HepG2 (cell line): ENCODE data around the gene SLC2A4. TPM values are rescaled to one million over a fixed set of nuclear protein-coding genes. Genes with fewer than 3 reads are reported as not detected.

ENCODE experiments used
- ARID2 ChIP-seq: sonication (generic); formaldehyde crosslinking; IDR thresholded peaks from 2 replicates; pipeline ENCODE4 v1.8.1; 2022; ENCODE audit warnings: mild to moderate bottlenecking, missing genetic modification reagents, borderline replicate concordance
- BORCS8-MEF2B ChIP-seq: sonication (generic); formaldehyde crosslinking; IDR thresholded peaks from 2 replicates; pipeline ENCODE4 v1.8.0; 2022; ENCODE audit warnings: mild to moderate bottlenecking, missing genetic modification reagents
- DRAP1 ChIP-seq: IDR thresholded peaks from 2 replicates; pipeline ENCODE4 v1.6.1; 2016; ENCODE audit warnings: missing genetic modification reagents, missing compliant biosample characterization
- ETV6 ChIP-seq: sonication (generic); formaldehyde crosslinking; conservative IDR thresholded peaks from 2 replicates; pipeline ENCODE4 v1.4.0; 2020; ENCODE audit warnings: missing genetic modification reagents
- FOSL1 ChIP-seq: sonication (generic); formaldehyde crosslinking; IDR thresholded peaks from 2 replicates; pipeline ENCODE4 v1.9.0; 2021; ENCODE audit warnings: missing genetic modification reagents, borderline replicate concordance
- FOXA3 ChIP-seq: IDR thresholded peaks from 2 replicates; pipeline ENCODE4 v1.6.1; 2016; ENCODE audit warnings: missing genetic modification reagents, missing compliant biosample characterization
- GTF2F1 ChIP-seq: fragments of 150-350 bp; IDR thresholded peaks from 2 replicates; pipeline ENCODE4 v1.6.1; 2014; ENCODE audit warnings: low read length
- IKZF4 ChIP-seq: sonication (generic); formaldehyde crosslinking; IDR thresholded peaks from 2 replicates; pipeline ENCODE4 v1.5.1; 2020; ENCODE audit warnings: borderline replicate concordance, mild to moderate bottlenecking, low read depth, missing genetic modification reagents; ENCODE audit errors: not compliant biosample characterization
- ISX ChIP-seq: sonication (generic); formaldehyde crosslinking; conservative IDR thresholded peaks from 2 replicates; pipeline ENCODE4 v1.5.0; 2020; ENCODE audit warnings: missing genetic modification reagents
- JUN ChIP-seq: sonication (generic); formaldehyde crosslinking; IDR thresholded peaks from 2 replicates; pipeline ENCODE4 v1.4.0; 2020; ENCODE audit warnings: mild to moderate bottlenecking, missing genetic modification reagents
- KDM6A ChIP-seq: IDR thresholded peaks from 2 replicates; pipeline ENCODE4 v1.6.1; 2016; ENCODE audit warnings: low read depth
- NRL ChIP-seq: sonication (generic); formaldehyde crosslinking; IDR thresholded peaks from 2 replicates; pipeline ENCODE4 v1.5.0; 2020; ENCODE audit warnings: missing genetic modification reagents, mild to moderate bottlenecking, moderate library complexity, borderline replicate concordance
- SPEN ChIP-seq: sonication (generic); formaldehyde crosslinking; IDR thresholded peaks from 2 replicates; pipeline ENCODE4 v1.5.1; 2020; ENCODE audit warnings: low read depth, mild to moderate bottlenecking, missing genetic modification reagents
- STAT5B ChIP-seq: sonication (generic); formaldehyde crosslinking; IDR thresholded peaks from 2 replicates; pipeline ENCODE4 v1.4.0; 2020; ENCODE audit warnings: missing genetic modification reagents
- ZFP82 ChIP-seq: sonication (generic); formaldehyde crosslinking; IDR thresholded peaks from 2 replicates; pipeline ENCODE4 v1.5.1; 2020; ENCODE audit warnings: mild to moderate bottlenecking, missing genetic modification reagents, borderline replicate concordance
- ZNF225 ChIP-seq: sonication (generic); formaldehyde crosslinking; IDR thresholded peaks from 2 replicates; pipeline ENCODE4 v1.4.0; 2020; ENCODE audit warnings: mild to moderate bottlenecking, missing genetic modification reagents
- ZNF232 ChIP-seq: sonication (generic); formaldehyde crosslinking; IDR thresholded peaks from 2 replicates; pipeline ENCODE4 v1.4.0; 2020; ENCODE audit warnings: missing genetic modification reagents, borderline replicate concordance
- ZNF709 ChIP-seq: sonication (generic); formaldehyde crosslinking; IDR thresholded peaks from 2 replicates; pipeline ENCODE4 v1.5.0; 2020; ENCODE audit warnings: mild to moderate bottlenecking, missing genetic modification reagents
- ZNF773 ChIP-seq: sonication (generic); formaldehyde crosslinking; IDR thresholded peaks from 2 replicates; pipeline ENCODE4 v1.4.0; 2020; ENCODE audit warnings: missing genetic modification reagents, borderline replicate concordance
- polyA plus RNA-seq, 8 experiments: library from polyadenylated mRNA; depleted of rRNA in 3 of 8; stranded (reverse) in 7 of 8; unstranded in 1 of 8; fragments of >200 nt; fragmentation: Illumina TruSeq in 4 of 8; extraction: Trizol in 4 of 8; gene quantifications; 2 replicates each; pipeline versions ENCODE4 v1.2.1 to v1.2.3, GENCODE V29; 2011 to 2016; ENCODE audit warnings: low read depth in 4 of 8, missing spikeins in 1 of 8, mixed read lengths in 1 of 8; ENCODE audit not compliant: insufficient read depth in 1 of 8
- total RNA-seq, 5 experiments: library from RNA; depleted of rRNA; stranded (reverse); fragments of >200 nt; fragmentation: Illumina TruSeq; extraction: Trizol; gene quantifications; 2 replicates each; pipeline ENCODE4 v1.2.3, GENCODE V29; 2016; ENCODE audit warnings: low read depth in 1 of 5
- TF ChIP-seq, protein P1 (sequence below): sonication (generic); formaldehyde crosslinking; IDR thresholded peaks from 2 replicates; pipeline ENCODE4 v1.4.0; 2020; ENCODE audit warnings: missing genetic modification reagents, borderline replicate concordance

The SLC2A4 gene
- total and polyA plus RNA-seq, 2 of the 13 experiments (the other 11 are each of a cell fraction or from before 2014, with no cell fraction given), result 4.9 to 5.8 TPM

DNA sequence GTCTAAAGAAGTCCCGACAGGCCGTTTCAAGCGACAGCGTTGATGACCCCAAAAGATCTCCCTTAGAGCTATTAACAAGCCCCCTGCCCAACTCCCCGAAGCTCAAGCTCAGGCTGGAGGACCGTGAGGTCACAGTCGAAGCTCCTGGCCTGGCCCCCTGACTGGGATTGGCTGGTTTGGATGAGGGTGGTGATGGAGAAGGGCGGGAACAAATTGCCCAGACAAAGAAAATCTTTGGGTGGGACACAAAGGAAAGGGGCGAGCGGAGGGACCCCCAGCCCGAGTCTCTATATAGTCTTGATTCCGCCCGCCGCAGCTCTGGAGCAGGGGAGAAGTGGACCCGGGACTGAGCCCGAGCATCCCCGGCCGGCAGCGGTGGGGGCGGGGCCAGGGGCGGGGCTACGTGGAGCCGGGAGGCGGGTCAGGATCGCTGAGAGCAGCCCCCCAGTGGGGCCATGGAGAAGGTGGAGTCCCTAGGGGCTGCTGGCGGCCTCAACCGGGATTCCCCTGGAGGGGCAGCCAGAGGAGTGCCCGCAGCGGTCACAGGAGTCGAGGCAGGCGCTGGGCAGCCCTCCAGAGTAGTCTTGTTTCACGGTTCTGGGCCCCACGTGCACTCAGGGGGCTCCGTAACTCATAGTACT, 48.6 kb downstream of the SLC2A4 start (continued):
- TF ChIP-seq ARID2 (CRISPR knock-in tag) (peak; percentile 68; the same call in 1 of the 2 replicates), ZFP82 (CRISPR knock-in tag) (no peak), ISX (no peak), ZNF773 (CRISPR knock-in tag) (no peak), FOXA3 (no peak), JUN (CRISPR knock-in tag) (no peak), FOSL1 (CRISPR knock-in tag) (no peak), ZNF709 (peak; percentile 46; the same call in 1 of the 2 replicates), NRL (CRISPR knock-in tag) (no peak), DRAP1 (CRISPR knock-in tag) (no peak), KDM6A (CRISPR knock-in tag) (no peak), BORCS8-MEF2B (0 out of 2 replicates have a peak, but pooled peaks have one; percentile 9), IKZF4 (no peak), GTF2F1 (no peak), ZNF232 (CRISPR knock-in tag) (0 out of 2 replicates have a peak, but pooled peaks have one; percentile 7), STAT5B (CRISPR knock-in tag) (no peak), ZNF225 (CRISPR knock-in tag) (no peak), ETV6 (CRISPR knock-in tag) (no peak), SPEN (CRISPR knock-in tag) (no peak)
- TF ChIP-seq, protein P1, sequence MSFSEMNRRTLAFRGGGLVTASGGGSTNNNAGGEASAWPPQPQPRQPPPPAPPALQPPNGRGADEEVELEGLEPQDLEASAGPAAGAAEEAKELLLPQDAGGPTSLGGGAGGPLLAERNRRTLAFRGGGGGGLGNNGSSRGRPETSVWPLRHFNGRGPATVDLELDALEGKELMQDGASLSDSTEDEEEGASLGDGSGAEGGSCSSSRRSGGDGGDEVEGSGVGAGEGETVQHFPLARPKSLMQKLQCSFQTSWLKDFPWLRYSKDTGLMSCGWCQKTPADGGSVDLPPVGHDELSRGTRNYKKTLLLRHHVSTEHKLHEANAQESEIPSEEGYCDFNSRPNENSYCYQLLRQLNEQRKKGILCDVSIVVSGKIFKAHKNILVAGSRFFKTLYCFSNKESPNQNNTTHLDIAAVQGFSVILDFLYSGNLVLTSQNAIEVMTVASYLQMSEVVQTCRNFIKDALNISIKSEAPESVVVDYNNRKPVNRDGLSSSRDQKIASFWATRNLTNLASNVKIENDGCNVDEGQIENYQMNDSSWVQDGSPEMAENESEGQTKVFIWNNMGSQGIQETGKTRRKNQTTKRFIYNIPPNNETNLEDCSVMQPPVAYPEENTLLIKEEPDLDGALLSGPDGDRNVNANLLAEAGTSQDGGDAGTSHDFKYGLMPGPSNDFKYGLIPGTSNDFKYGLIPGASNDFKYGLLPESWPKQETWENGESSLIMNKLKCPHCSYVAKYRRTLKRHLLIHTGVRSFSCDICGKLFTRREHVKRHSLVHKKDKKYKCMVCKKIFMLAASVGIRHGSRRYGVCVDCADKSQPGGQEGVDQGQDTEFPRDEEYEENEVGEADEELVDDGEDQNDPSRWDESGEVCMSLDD (CRISPR knock-in tag), result no peak
